ENCODE results near the gene MAD1L1. TPM values are rescaled to one million over a fixed set of nuclear protein-coding genes. Genes with fewer than 3 reads are reported as not detected.

Gene MAD1L1
- total RNA-seq, 2 experiments from 2014 or later = 58.3 to 65.3 TPM

GRCh38 chr7:2165239-2165609 is 67.5 kb downstream of the MAD1L1 start:
- Histone ChIP-seq H3K27ac (ENCODE audit: low read depth, low read length, poor library complexity, severe bottlenecking) (no peak overlapping the region), H3K36me3 (ENCODE audit: insufficient read depth, low read length) (peaks cover 9% of the 10 kb centered on the region; the same call in 1 of the 2 replicates), H3K9me2 (ENCODE audit: insufficient read depth, low read length) (no peaks in the 10 kb centered on the region), H3K4me3 (ENCODE audit: low read depth, low read length, poor library complexity, severe bottlenecking) (no peak overlapping the region), H3K79me2 (ENCODE audit: insufficient read depth, low read depth, low read length) (no peaks in the 10 kb centered on the region), H3K9me3 (ENCODE audit: low read length) (no peaks in the 10 kb centered on the region), H3K4me2 (ENCODE audit: low read length) (no peak overlapping the region), H3K4me1 (ENCODE audit: insufficient read depth, low read length, poor library complexity, severe bottlenecking) (peaks cover 9% of the 10 kb centered on the region), H4K20me1 (ENCODE audit: insufficient read depth, low read length) (no peaks in the 10 kb centered on the region), H2AFZ (ENCODE audit: low read length) (no peak overlapping the region)
- CTCF ChIA-PET (ENCODE audit: unreplicated experiment) = no interaction called here
- POLR2A ChIA-PET = interaction anchor here (0.6 kb wide), 1 partner anchor 15 kb away, joined by 3 read pairs; no protein-coding TSS in a partner anchor
- intact Hi-C loops (cut with micrococcal nuclease; ENCODE audit: unreplicated experiment) = no loop called here
- TF ChIP-seq CTCF (conservative IDR thresholded peaks at IDR 0.05; ENCODE audit: low read length) = no peak
- no peak for TF ChIP-seq EZH2phosphoT487 (IDR thresholded peaks at IDR 0.05; ENCODE audit: borderline replicate concordance, low read depth, low read length)
- no TSS peak for BruUV-seq (replicated peaks)
- no peak for DNase-seq (ENCODE audit: low spot score)

DNA sequence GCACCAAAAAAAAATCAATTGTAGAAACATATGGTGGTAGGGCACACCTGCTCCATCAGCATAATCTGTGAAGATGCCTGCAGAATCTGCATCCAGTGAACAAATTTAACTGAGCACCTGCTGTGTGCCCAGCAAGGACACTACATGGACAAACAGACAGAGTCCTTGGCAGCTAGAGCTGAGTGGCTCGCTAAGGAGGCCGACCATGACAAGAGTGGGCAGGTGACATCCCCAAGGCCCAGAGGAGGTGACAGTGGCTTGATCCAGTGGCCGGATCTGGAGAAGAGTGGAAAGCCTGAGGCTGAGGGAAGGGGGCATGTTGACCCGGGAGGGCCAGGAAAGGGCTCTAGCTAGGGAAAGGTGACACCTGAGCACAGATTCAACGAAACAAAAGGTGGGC is 68.1 kb downstream of the MAD1L1 start:
- TF ChIP-seq EZH2phosphoT487 (IDR thresholded peaks at IDR 0.05; ENCODE audit: borderline replicate concordance, low read depth, low read length) = no peak
- no peak for TF ChIP-seq CTCF (conservative IDR thresholded peaks at IDR 0.05; ENCODE audit: low read length)
- Histone ChIP-seq H3K9me3 (ENCODE audit: low read length) (no peaks in the 10 kb centered on the region), H3K4me1 (ENCODE audit: insufficient read depth, low read length, poor library complexity, severe bottlenecking) (peaks cover 9% of the 10 kb centered on the region), H3K27ac (ENCODE audit: low read depth, low read length, poor library complexity, severe bottlenecking) (no peak overlapping the region), H4K20me1 (ENCODE audit: insufficient read depth, low read length) (no peaks in the 10 kb centered on the region), H3K4me2 (ENCODE audit: low read length) (no peak overlapping the region), H3K79me2 (ENCODE audit: insufficient read depth, low read depth, low read length) (no peaks in the 10 kb centered on the region), H3K4me3 (ENCODE audit: low read depth, low read length, poor library complexity, severe bottlenecking) (no peak overlapping the region), H2AFZ (ENCODE audit: low read length) (no peak overlapping the region), H3K9me2 (ENCODE audit: insufficient read depth, low read length) (no peaks in the 10 kb centered on the region), H3K36me3 (ENCODE audit: insufficient read depth, low read length) (peaks cover 9% of the 10 kb centered on the region; the same call in 1 of the 2 replicates)
- intact Hi-C loops (cut with micrococcal nuclease; ENCODE audit: unreplicated experiment) = no loop called here
- ChIA-PET POLR2A (interaction anchor here (0.6 kb wide), 1 partner anchor 15 kb away, joined by 3 read pairs; no protein-coding TSS in a partner anchor), CTCF (ENCODE audit: unreplicated experiment) (no interaction called here)
- no TSS peak for BruUV-seq (replicated peaks)
- DNase-seq (ENCODE audit: low spot score) = no peak

- Histone ChIP-seq H3K4me3 (ENCODE audit: low read depth, low read length, poor library complexity, severe bottlenecking) (no peak overlapping the region), H3K79me2 (ENCODE audit: insufficient read depth, low read depth, low read length) (no peaks in the 10 kb centered on the region), H3K36me3 (ENCODE audit: insufficient read depth, low read length) (peaks cover 9% of the 10 kb centered on the region; the same call in 1 of the 2 replicates), H3K4me2 (ENCODE audit: low read length) (no peak overlapping the region), H3K4me1 (ENCODE audit: insufficient read depth, low read length, poor library complexity, severe bottlenecking) (peaks cover 14% of the 10 kb centered on the region), H2AFZ (ENCODE audit: low read length) (no peak overlapping the region), H4K20me1 (ENCODE audit: insufficient read depth, low read length) (no peaks in the 10 kb centered on the region), H3K9me2 (ENCODE audit: insufficient read depth, low read length) (no peaks in the 10 kb centered on the region), H3K27ac (ENCODE audit: low read depth, low read length, poor library complexity, severe bottlenecking) (no peak overlapping the region), H3K9me3 (ENCODE audit: low read length) (no peaks in the 10 kb centered on the region)
- intact Hi-C loops (cut with micrococcal nuclease; ENCODE audit: unreplicated experiment) = no loop called here
- BruUV-seq (replicated peaks) = no TSS peak
- CTCF ChIA-PET (ENCODE audit: unreplicated experiment) = no interaction called here
- DNase-seq (ENCODE audit: low spot score) = no peak
- no peak for TF ChIP-seq EZH2phosphoT487 (IDR thresholded peaks at IDR 0.05; ENCODE audit: borderline replicate concordance, low read depth, low read length)
- TF ChIP-seq CTCF (conservative IDR thresholded peaks at IDR 0.05; ENCODE audit: low read length) = no peak
- POLR2A ChIA-PET = no interaction called here
Measured at GRCh38 chr7:2163600-2164555, 68.9 kb downstream of the MAD1L1 start.

Data from OCI-LY7 (cell line).